Activated B cell treated with CpG ODN at 0.5 μM for 24 hours (primary cell): ENCODE measurements around the gene CBARP. TPM values are rescaled to one million over a fixed set of nuclear protein-coding genes. Genes with fewer than 3 reads are reported as not detected.

Source experiments
- ATAC-seq: fragments of 200-7000 bp; cut with Tn5 transposase; one replicate; pipeline ENCODE4 v1.10.0; 2021; ENCODE audit warnings: low read depth, mild to moderate bottlenecking, moderate library complexity
- CTCF ChIA-PET: fragments of 350-600 bp; sonication (Branson Sonifier 250); formaldehyde crosslinking; loops from one replicate; lab custom pipeline; 2021; ENCODE audit warnings: antibody characterized with exemption; lab: Charles Lee
- POLR2A ChIA-PET: fragments of 350-600 bp; sonication (Branson Sonifier 250); formaldehyde crosslinking; loops from one replicate; lab custom pipeline; 2021; ENCODE audit warnings: antibody characterized with exemption; lab: Charles Lee
- DNase-seq: peaks from one replicate; pipeline ENCODE4 v3.0.0; 2022
- H3K27ac Mint-ChIP-seq: one replicate; pipeline ENCODE4 v1.8.0; 2020; ENCODE audit warnings: mixed read lengths
- H3K27me3 Mint-ChIP-seq: one replicate; pipeline ENCODE4 v1.8.0; 2021; ENCODE audit warnings: mixed read lengths
- H3K36me3 Mint-ChIP-seq: one replicate; pipeline ENCODE4 v1.8.0; 2021; ENCODE audit warnings: low read depth, mixed read lengths
- H3K4me1 Mint-ChIP-seq: one replicate; pipeline ENCODE4 v1.8.0; 2021; ENCODE audit warnings: mixed read lengths
- H3K4me3 Mint-ChIP-seq: one replicate; pipeline ENCODE4 v1.8.0; 2020; ENCODE audit warnings: mild to moderate bottlenecking, mixed read lengths
- H3K9me3 Mint-ChIP-seq: one replicate; pipeline ENCODE4 v1.8.0; 2020; ENCODE audit warnings: mixed read lengths
- intact Hi-C: fragments of 100-400 bp; cut with micrococcal nuclease; formaldehyde crosslinking; loops from one replicate; pipeline ENCODE4 v1.15.1; 2024
- total RNA-seq: library from RNA; stranded (reverse); gene quantifications from 2 replicates; pipeline ENCODE4 v1.2.3, GENCODE V29; 2022
- TF ChIP-seq, protein P1 (sequence below): fragments of 200-600 bp; IDR thresholded peaks from one replicate; pipeline ENCODE4 v1.8.0; 2022; ENCODE audit warnings: antibody characterized with exemption, mild to moderate bottlenecking

The CBARP gene
- total RNA-seq, 1 donor from 2014 or later = 0.64 TPM

DNA sequence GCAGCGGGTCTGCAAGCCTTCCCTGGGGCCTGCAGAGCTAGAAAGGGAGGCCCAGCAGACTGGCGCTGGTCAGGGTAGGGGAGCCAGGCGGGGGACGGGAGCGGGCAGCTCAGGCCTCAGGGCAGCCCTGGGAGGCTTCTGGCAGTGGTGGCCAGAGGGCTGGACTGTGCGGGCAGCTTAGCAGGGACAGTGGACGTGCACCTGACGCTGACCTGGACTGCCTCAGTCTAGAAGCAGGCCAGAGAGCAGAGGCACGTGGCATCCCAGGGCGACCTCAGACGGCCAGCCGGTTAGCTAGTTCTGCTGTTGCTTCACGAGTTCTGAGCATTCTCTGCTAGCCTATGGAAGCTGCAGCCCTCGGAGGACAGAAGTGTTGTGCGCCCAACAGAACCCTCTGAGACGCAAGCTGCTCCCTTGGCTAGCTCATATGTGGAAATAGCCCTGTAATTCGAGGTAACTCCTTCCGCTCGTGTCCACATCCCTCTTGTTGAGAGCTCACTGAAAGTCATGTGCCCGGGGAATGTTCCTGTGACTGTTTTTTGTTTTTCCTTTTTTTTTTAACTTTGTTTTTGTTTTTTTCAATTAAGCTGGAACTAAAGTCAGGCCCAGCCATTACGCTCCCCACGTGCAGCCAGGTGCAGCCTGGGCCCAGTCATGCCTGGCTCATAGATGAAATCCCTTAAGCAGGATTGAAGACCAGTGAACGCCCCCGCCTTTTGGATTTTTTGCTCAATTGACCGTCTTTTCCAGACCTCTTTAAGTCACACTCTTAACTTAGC, 35.6 kb upstream of the CBARP start:
- intact Hi-C loops = no loop called here
- ATAC-seq (no peak), DNase-seq (no peak)
- Mint-ChIP-seq H3K9me3 (no peaks in the 10 kb centered on the region), H3K4me1 (peaks cover 57% of the 10 kb centered on the region), H3K4me3 (peak overlapping the region; percentile 44), H3K27me3 (no peaks in the 10 kb centered on the region), H3K36me3 (peaks cover 59% of the 10 kb centered on the region), H3K27ac (peak overlapping the region; percentile 63)
- ChIA-PET POLR2A (interaction anchor here (0.6 to 4.0 kb wide), 12 partner anchors 8 to 780 kb away, joined by 3 to 33 read pairs (median 6); no protein-coding TSS in a partner anchor), CTCF (interaction anchor here (2.9 kb wide), 1 partner anchor 29 kb away, joined by 14 read pairs; no protein-coding TSS in a partner anchor)
- TF ChIP-seq, protein P1, sequence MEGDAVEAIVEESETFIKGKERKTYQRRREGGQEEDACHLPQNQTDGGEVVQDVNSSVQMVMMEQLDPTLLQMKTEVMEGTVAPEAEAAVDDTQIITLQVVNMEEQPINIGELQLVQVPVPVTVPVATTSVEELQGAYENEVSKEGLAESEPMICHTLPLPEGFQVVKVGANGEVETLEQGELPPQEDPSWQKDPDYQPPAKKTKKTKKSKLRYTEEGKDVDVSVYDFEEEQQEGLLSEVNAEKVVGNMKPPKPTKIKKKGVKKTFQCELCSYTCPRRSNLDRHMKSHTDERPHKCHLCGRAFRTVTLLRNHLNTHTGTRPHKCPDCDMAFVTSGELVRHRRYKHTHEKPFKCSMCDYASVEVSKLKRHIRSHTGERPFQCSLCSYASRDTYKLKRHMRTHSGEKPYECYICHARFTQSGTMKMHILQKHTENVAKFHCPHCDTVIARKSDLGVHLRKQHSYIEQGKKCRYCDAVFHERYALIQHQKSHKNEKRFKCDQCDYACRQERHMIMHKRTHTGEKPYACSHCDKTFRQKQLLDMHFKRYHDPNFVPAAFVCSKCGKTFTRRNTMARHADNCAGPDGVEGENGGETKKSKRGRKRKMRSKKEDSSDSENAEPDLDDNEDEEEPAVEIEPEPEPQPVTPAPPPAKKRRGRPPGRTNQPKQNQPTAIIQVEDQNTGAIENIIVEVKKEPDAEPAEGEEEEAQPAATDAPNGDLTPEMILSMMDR = no peak

DNA sequence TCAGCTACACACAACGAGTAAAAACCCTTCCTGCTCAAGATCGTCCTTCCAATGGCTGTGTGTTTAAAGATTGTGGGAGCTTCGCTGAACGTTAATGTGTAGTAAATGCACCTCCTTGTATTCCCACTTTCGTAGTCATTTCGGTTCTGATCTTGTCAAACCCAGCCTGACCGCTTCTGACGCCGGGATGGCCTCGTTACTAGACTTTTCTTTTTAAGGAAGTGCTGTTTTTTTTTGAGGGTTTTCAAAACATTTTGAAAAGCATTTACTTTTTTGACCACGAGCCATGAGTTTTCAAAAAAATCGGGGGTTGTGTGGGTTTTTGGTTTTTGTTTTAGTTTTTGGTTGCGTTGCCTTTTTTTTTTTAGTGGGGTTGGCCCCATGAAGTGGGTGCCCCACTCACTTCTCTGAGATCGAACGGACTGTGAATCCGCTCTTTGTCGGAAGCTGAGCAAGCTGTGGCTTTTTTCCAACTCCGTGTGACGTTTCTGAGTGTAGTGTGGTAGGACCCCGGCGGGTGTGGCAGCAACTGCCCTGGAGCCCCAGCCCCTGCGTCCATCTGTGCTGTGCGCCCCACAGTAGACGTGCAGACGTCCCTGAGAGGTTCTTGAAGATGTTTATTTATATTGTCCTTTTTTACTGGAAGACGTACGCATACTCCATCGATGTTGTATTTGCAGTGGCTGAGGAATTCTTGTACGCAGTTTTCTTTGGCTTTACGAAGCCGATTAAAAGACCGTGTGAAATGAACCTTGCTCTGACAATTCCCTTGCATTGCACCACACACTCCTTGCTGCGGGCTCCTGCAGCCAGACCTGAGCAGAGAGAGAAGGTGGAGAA, 34.8 kb upstream of the CBARP start:
- peaks cover 53% of the 10 kb centered on the region for H3K36me3 Mint-ChIP-seq
- H3K27me3 Mint-ChIP-seq = no peaks in the 10 kb centered on the region
- H3K9me3 Mint-ChIP-seq = no peaks in the 10 kb centered on the region
- no peak overlapping the region for H3K4me3 Mint-ChIP-seq
- POLR2A ChIA-PET = interaction anchor here (0.5 to 4.0 kb wide), 13 partner anchors 8 to 780 kb away, joined by 3 to 33 read pairs (median 3); partner anchors contain the start of gene ATP5F1D
- no peak for ATAC-seq
- intact Hi-C loops = no loop called here
- peak overlapping the region; percentile 41 for H3K27ac Mint-ChIP-seq
- DNase-seq = no peak
- CTCF ChIA-PET = interaction anchor here (2.9 kb wide), 1 partner anchor 28 kb away, joined by 14 read pairs; no protein-coding TSS in a partner anchor
- TF ChIP-seq, protein P1 = no peak
- H3K4me1 Mint-ChIP-seq = peaks cover 65% of the 10 kb centered on the region

DNA sequence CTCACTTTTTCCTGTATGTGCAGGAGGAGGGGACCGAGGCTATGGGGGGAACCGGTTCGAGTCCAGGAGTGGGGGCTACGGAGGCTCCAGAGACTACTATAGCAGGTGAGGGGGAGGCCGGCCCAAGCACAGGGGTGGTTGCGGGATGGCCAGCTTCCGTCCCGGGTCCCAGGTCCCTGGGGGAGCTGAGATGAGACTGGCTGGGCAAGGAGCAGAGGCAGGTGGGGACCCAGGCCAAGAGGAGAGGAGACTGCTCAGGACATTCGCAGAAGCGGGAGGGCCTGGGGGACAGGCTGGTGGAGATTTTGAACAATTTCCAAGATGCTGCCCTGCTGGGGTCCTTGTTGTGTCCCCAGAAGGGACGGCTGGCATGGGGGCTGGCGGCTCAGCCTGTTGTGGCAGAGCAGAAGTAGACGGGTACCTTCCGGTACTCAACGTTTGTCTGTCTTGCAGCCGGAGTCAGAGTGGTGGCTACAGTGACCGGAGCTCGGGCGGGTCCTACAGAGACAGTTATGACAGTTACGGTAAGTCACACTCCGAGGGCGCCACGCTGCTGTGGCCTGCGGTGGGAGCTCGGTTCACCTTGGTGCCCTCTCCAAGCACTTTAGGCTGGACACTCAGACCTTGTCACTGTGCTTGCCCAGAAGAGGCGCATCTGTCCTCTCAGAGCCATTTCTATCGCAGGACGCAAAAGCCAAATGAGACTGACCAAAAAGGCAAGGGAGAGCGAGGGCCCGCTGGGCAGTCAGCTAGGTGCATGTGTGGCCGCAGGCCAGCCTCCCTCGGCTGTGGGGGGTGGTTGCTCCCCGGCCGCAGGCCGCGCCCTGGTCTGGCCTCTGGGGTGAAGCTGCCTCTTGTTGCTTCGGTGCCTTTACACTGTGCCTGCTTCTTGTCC, 34.0 kb upstream of the CBARP start:
- Mint-ChIP-seq H3K4me1 (peaks cover 67% of the 10 kb centered on the region), H3K36me3 (peaks cover 48% of the 10 kb centered on the region), H3K27ac (peak overlapping the region; percentile 80), H3K27me3 (no peaks in the 10 kb centered on the region), H3K4me3 (peak overlapping the region; percentile 86), H3K9me3 (no peaks in the 10 kb centered on the region)
- TF ChIP-seq, protein P1 = no peak
- ChIA-PET CTCF (interaction anchor here (2.9 kb wide), 1 partner anchor 27 kb away, joined by 14 read pairs; no protein-coding TSS in a partner anchor), POLR2A (interaction anchor here (0.5 to 4.0 kb wide), 8 partner anchors 10 to 397 kb away, joined by 3 to 33 read pairs (median 4); partner anchors contain the start of gene ATP5F1D)
- no peak for ATAC-seq
- intact Hi-C loops = no loop called here
- DNase-seq = no peak

DNA sequence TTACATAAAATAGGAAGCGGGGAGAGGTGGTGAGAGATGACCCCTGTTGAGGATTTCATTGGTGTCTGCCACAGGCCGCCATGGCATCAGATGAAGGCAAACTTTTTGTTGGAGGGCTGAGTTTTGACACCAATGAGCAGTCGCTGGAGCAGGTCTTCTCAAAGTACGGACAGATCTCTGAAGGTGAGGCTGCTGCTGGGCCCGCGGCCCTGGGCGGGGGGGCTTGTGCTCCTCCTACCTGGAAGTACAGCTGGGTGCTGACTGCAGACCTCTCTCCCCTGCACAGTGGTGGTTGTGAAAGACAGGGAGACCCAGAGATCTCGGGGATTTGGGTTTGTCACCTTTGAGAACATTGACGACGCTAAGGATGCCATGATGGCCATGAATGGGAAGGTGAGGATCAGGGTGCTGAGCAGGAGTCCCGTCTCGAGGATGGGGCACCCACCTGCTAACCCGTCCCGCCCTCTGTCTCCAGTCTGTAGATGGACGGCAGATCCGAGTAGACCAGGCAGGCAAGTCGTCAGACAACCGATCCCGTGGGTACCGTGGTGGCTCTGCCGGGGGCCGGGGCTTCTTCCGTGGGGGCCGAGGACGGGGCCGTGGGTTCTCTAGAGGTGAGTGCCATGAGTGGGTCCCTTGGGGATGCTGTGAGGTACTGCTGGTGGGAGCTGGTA, 33.2 kb upstream of the CBARP start:
- Mint-ChIP-seq H3K27me3 (no peaks in the 10 kb centered on the region), H3K4me1 (peaks cover 65% of the 10 kb centered on the region), H3K9me3 (no peaks in the 10 kb centered on the region), H3K27ac (peak overlapping the region; percentile 80), H3K36me3 (peaks cover 47% of the 10 kb centered on the region), H3K4me3 (peak overlapping the region; percentile 86)
- intact Hi-C loops = no loop called here
- CTCF ChIA-PET = no interaction called here
- no peak for ATAC-seq
- no peak for DNase-seq
- POLR2A ChIA-PET = interaction anchor here (1.1 to 4.0 kb wide), 3 partner anchors 9 to 29 kb away, joined by 3 to 33 read pairs (median 9); partner anchors contain the start of gene ATP5F1D
- TF ChIP-seq, protein P1 = no peak
